Central memory CD4-positive, alpha-beta T cell (primary cell): ENCODE data around the gene ARVCF.

Experiments used
- DNase-seq: peaks from one replicate; pipeline ENCODE4 v3.0.0; 2022
- total RNA-seq, 3 experiments: gene quantifications; one replicate each; lab custom pipeline; 2026; lab: John Stamatoyannopoulos, UW

ARVCF gene, protein sequence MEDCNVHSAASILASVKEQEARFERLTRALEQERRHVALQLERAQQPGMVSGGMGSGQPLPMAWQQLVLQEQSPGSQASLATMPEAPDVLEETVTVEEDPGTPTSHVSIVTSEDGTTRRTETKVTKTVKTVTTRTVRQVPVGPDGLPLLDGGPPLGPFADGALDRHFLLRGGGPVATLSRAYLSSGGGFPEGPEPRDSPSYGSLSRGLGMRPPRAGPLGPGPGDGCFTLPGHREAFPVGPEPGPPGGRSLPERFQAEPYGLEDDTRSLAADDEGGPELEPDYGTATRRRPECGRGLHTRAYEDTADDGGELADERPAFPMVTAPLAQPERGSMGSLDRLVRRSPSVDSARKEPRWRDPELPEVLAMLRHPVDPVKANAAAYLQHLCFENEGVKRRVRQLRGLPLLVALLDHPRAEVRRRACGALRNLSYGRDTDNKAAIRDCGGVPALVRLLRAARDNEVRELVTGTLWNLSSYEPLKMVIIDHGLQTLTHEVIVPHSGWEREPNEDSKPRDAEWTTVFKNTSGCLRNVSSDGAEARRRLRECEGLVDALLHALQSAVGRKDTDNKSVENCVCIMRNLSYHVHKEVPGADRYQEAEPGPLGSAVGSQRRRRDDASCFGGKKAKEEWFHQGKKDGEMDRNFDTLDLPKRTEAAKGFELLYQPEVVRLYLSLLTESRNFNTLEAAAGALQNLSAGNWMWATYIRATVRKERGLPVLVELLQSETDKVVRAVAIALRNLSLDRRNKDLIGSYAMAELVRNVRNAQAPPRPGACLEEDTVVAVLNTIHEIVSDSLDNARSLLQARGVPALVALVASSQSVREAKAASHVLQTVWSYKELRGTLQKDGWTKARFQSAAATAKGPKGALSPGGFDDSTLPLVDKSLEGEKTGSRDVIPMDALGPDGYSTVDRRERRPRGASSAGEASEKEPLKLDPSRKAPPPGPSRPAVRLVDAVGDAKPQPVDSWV
- total RNA-seq, result 3.6 to 5.6 (median 4.2) reads per million in 3 experiments

- peak; percentile 87 for DNase-seq
These were observed at the start of gene ARVCF for GRCh38 chr22:20016734-20017621. Gene ARVCF, minus strand, starts transcription at chr22:20016823. Its CDS starts 26,029 bp downstream, at chr22:19990794.

- DNase-seq, result no peak
These were observed 49.4 kb upstream of the ARVCF start for GRCh38 chr22:20065896-20066616.

GRCh38 chr22:20064545-20065262 lies 48.1 kb upstream of the ARVCF start:
- no peak for DNase-seq

GRCh38 chr22:20064140-20064480 lies 47.5 kb upstream of the ARVCF start:
- DNase-seq, result no peak

DNA sequence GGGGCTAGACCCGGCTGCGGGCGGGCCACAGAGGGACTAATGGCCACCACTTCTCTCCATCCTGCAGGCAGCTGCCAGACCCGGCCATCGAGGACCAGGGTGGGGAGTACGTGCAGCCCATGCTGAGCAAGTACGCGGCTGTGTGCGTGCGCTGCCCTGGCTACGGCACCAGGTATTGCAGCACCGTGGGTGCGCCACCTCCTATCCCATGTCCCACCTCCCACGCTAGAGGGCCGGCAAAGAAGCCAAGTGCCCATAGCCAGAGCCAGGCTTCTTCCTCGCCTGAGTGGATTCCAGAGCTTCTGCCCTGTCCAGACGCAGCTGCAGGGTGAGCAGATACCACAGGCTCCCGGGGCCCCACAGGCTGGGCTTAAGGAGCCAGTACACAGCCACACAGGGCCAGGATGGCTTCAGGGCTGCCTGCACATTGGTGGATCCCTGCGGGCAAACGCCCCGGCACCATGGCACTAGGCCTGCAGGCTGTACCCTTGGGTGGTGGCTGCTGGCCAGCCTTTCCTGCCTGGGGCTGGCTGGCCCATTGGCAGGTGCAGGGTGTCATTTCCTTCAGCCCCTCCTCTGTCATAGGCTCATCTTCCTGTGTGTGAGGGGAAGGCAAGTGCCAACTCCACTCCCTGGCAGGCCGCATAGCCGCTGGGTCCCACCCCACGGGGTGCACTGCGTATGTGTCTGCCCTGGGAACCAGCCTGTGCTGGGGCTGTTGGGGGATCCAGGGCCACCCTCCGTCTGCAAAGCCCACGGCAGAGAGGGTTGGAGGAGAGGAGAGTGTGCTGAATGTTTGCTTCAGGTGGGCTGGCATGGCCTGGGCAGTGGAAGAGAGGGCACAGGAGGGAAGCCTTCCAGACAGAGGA lies 46.9 kb upstream of the ARVCF start:
- no peak for DNase-seq

- DNase-seq, result no peak
These were observed 46.1 kb upstream of the ARVCF start for GRCh38 chr22:20062766-20063083.

- no peak for DNase-seq
These were observed 45.6 kb upstream of the ARVCF start for GRCh38 chr22:20062043-20062765.

DNA sequence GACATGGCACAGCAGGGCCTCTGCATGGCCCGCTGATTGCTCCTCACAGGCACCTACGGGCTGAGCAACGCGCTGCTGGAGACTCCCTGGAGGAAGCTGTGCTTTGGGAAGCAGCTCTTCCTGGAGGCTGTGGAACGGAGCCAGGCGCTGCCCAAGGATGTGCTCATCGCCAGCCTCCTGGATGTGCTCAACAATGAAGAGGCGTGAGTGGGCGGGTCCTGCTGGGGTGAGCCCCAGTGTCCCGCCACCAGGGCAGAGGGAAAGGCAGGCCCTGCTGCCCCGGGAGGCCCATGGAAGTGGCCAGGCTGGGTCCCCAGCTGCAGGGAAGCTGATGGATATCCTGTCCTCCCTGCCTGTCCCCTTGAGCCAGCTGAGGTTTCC lies 44.8 kb upstream of the ARVCF start:
- DNase-seq, result no peak

DNA sequence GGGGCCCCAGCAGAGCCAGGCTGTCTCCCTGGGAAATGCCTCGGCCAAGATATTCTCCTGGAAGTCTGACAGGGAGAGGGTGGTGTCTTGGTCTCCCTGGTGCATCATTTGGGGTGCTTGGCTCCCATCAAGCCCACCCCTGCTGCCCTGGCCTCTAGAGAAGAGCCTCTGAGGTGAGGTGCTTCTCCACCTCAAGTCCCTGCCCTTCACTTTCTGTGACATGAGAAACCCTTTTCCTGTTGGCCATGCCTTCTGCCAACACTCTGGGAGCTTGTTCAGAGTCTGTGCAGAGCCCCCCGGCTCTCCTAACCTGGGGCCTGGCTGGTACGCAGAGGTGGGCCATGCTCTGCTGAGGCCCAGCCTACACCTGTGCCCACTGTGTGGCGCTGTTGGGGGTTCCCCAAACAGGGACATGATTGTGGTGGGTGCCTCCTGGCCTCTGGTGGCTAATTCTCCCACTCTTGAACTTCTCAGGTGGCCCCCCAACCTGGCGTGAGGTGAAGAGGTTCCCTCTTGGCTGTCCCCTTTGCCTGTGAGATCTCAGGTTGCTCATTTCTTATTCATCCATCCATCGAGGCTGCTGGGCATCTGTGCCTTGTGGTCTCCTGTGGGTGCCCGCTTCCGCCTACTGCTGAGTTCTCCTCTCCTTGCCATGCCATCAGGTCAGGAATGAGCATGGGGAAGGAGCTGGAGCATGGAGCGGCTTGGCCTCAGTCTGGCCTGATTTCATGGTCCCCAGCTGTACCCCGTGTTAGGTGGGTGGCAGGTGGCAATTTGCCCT lies 44.3 kb upstream of the ARVCF start:
- no peak for DNase-seq

DNA sequence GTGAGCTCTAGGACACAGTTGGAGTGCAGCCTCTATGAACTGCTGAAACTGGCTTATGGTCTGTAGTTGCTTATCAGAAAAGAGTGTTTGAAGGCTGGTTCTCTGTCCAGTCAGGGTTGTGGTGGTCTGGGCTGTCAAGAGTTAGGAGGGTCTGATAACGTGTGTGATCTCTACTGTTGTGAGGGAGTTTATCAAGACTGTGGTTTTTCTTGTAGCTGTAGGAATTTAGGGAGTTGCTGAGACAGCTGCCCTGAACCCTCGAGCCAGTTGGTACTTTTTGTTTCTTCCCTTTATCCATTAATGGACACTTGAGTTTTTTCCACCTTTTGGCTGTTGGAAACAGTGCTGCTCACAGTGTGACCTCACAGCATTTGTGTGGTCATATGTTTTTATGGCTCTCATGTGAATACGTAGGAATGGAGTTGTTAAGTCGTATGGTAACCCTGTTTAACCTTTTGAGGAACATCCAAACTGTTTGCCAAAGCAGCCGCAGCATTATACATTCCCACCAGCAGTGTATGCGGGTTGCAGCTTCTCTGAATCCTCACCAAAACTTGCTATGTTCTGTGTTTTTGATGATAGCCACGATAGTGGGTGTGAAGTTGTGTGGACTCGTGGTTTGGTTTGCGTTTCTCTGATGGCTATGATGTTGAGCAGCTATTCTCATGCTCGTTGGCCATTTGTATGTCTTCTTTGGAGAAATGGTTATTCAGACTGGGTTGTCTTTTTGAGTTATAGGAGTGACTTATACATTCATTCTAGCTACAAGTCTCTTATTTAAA lies 42.6 kb upstream of the ARVCF start:
- no peak for DNase-seq

DNA sequence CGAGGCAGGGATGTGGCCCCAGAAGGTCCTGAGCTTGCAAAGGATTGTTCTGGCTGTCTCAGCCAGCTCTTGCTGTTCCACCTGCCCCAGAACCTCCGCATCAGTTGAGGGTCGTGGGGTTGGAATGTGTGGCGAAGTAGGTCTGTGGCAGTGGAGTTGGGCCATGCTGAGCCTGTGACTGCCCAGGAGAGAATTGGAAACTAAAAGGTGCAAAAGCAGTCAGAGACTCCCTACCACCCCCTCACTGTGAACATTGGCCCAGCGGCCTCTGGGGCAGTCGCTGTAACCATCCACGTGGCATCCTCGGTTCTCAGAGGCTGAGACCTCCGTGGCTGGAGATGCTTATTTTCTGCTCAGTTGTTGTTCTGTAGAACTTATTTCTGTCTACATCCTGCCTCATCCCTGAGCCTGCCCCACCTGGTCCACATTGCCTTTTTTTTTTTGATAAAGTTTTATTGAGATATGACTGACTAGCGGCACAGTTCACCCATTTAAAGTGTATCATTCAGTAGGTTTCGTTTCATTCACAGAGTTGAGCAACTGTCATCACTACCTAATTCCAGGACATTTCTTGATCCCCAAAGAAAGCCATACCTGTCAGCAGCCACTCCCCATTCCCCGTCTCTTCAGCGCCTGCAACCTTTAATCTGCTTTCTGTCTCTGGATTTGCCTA lies 41.1 kb upstream of the ARVCF start:
- no peak for DNase-seq

- DNase-seq, result no peak
These were observed 40.2 kb upstream of the ARVCF start for GRCh38 chr22:20056696-20057386.

- DNase-seq, result no peak
These were observed 39.5 kb upstream of the ARVCF start for GRCh38 chr22:20056161-20056560.

DNA sequence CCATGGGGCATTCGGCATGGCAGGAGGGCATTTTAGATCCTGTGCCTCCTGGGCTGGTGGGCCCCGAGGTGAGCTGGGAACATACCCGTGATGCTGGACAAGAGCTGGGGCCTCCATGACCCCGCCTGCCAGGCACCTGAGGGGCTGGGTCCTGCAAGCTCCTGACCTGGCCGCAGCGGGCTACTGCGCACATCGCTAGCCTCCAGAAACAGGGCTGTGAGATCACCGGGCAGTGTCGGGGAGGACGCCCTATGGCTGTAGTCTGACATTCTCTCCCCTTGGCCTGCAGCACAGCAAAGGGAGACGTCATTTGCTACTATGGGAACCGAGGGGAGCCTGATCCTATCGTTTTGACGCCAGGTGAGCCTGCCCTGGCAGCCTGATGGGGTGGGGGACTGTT lies 39.0 kb upstream of the ARVCF start:
- DNase-seq, result no peak

GRCh38 chr22:20055144-20055543 lies 38.5 kb upstream of the ARVCF start:
- DNase-seq, result no peak

- DNase-seq, result no peak
These were observed 37.9 kb upstream of the ARVCF start for GRCh38 chr22:20054485-20054884.

GRCh38 chr22:20054034-20054427 lies 37.4 kb upstream of the ARVCF start:
- no peak for DNase-seq
